Measurements from ENCODE around the gene SEC24B.

DNA sequence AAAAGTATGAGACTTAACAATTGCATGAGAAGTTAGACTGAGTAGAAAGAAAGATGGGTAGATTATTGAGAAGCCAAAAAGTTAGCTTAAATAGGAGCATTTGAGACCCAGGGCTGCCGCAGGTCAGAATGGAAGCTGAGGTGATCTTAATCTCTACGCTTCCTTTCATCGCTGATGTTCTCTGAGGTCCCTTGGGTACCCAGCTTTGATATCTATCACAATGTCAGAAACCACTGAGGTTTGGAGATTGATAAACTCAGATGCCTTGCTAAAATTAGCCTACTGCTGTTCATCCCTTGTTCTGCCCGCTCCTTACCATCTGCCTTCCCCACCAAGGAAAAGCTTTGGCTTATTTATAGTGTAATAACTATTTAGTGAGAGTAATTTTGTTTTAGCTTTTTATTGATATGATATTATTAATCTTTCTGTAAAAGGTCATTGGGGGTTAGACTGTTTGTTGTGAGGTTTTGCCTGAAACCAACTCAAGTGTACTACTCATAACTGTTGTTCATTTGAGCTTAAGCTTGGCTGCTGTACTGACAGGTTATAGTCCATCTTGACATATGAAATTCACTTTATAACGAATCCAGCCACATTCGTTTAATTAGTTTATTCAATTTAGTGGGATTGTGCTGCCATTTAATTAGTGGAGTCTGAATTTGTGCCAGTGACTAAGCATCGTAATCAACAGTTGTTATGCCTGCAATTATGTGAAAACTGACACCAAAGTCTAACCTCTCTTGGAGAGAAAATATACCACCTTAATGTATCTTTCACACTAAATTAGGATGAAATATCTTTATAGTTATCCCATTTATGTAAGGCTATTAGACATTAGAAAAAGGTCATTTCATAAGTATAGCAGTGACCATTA is 141.6 kb downstream of the SEC24B start:
- TF ChIP-seq POLR2A (IDR thresholded peaks at IDR 0.05) (no peak), CTCF (IDR thresholded peaks at IDR 0.05) (no peak), POLR2AphosphoS5 (IDR thresholded peaks at IDR 0.05) (no peak), EP300 (IDR thresholded peaks at IDR 0.05) (no peak)
